ENCODE measurements around the gene SLC29A3.

SLC29A3 gene

GRCh38 chr10:71277914-71278665, 41.0 kb upstream of the SLC29A3 start:
- TF ChIP-seq SIN3A (IDR thresholded peaks at IDR 0.05; ENCODE audit: borderline replicate concordance, insufficient read depth, low read length) (no peak), FOXP2 (optimal IDR thresholded peaks at IDR 0.05; ENCODE audit: borderline replicate concordance, extremely low read depth, extremely low read length, insufficient read depth) (no peak), TAF1 (IDR thresholded peaks at IDR 0.05; ENCODE audit: borderline replicate concordance, insufficient read depth, low read length) (no peak), REST (IDR thresholded peaks at IDR 0.05; ENCODE audit: insufficient read depth in 1 of 2, low read depth in 2 of 2, low read length in 2 of 2) (no peak), POLR2AphosphoS5 (IDR thresholded peaks at IDR 0.05; ENCODE audit: low read depth, low read length) (no peak)

GRCh38 chr10:71278691-71279588, 40.1 kb upstream of the SLC29A3 start:
- TF ChIP-seq FOXP2 (optimal IDR thresholded peaks at IDR 0.05; ENCODE audit: borderline replicate concordance, extremely low read depth, extremely low read length, insufficient read depth) (no peak), SIN3A (IDR thresholded peaks at IDR 0.05; ENCODE audit: borderline replicate concordance, insufficient read depth, low read length) (no peak)

GRCh38 chr10:71279590-71280170, 39.4 kb upstream of the SLC29A3 start:
- TF ChIP-seq SIN3A (IDR thresholded peaks at IDR 0.05; ENCODE audit: borderline replicate concordance, insufficient read depth, low read length) (no peak), TAF1 (IDR thresholded peaks at IDR 0.05; ENCODE audit: borderline replicate concordance, insufficient read depth, low read length) (no peak), FOXP2 (optimal IDR thresholded peaks at IDR 0.05; ENCODE audit: borderline replicate concordance, extremely low read depth, extremely low read length, insufficient read depth) (no peak), REST (IDR thresholded peaks at IDR 0.05; ENCODE audit: insufficient read depth in 1 of 2, low read depth in 2 of 2, low read length in 2 of 2) (no peak), POLR2AphosphoS5 (IDR thresholded peaks at IDR 0.05; ENCODE audit: low read depth, low read length) (no peak)

GRCh38 chr10:71280216-71280615, 38.8 kb upstream of the SLC29A3 start:
- no peak for TF ChIP-seq FOXP2 (optimal IDR thresholded peaks at IDR 0.05; ENCODE audit: borderline replicate concordance, extremely low read depth, extremely low read length, insufficient read depth)
- TF ChIP-seq POLR2AphosphoS5 (IDR thresholded peaks at IDR 0.05; ENCODE audit: low read depth, low read length), result no peak
- TF ChIP-seq SIN3A (IDR thresholded peaks at IDR 0.05; ENCODE audit: borderline replicate concordance, insufficient read depth, low read length), result no peak
- no peak for TF ChIP-seq REST (IDR thresholded peaks at IDR 0.05; ENCODE audit: insufficient read depth in 1 of 2, low read depth in 2 of 2, low read length in 2 of 2)
- no peak for TF ChIP-seq TAF1 (IDR thresholded peaks at IDR 0.05; ENCODE audit: borderline replicate concordance, insufficient read depth, low read length)

GRCh38 chr10:71280825-71281224, 38.2 kb upstream of the SLC29A3 start:
- TF ChIP-seq REST (IDR thresholded peaks at IDR 0.05; ENCODE audit: insufficient read depth in 1 of 2, low read depth in 2 of 2, low read length in 2 of 2), result no peak

Data from PFSK-1 (cell line).